Medulla oblongata (tissue), 1 donor: ENCODE results near the gene SDCBP2.

Experiments
- DNase-seq: peaks from one replicate; pipeline ENCODE4 v3.0.0-alpha.2; 2015; ENCODE audit errors: extremely low spot score

The SDCBP2 gene

GRCh38 chr20:1328680-1329330, at the start of gene SDCBP2:
Gene SDCBP2, minus strand, starts transcription at chr20:1329139. Its CDS starts 8,723 bp downstream, at chr20:1320416.
- DNase-seq: no peak

- no peak for DNase-seq
Observed at GRCh38 chr20:1378735-1379125, 49.8 kb upstream of the SDCBP2 start.

GRCh38 chr20:1377984-1378734, 49.2 kb upstream of the SDCBP2 start:
- no peak for DNase-seq

GRCh38 chr20:1377341-1377871, 48.5 kb upstream of the SDCBP2 start:
- no peak for DNase-seq

GRCh38 chr20:1376408-1377270, 47.7 kb upstream of the SDCBP2 start:
- peak; percentile 51 for DNase-seq

- DNase-seq: no peak
Observed at GRCh38 chr20:1376007-1376406, 47.1 kb upstream of the SDCBP2 start.

GRCh38 chr20:1375515-1375914, 46.6 kb upstream of the SDCBP2 start:
- DNase-seq: no peak

GRCh38 chr20:1374246-1374645, 45.3 kb upstream of the SDCBP2 start:
- no peak for DNase-seq

GRCh38 chr20:1373614-1374013, 44.7 kb upstream of the SDCBP2 start:
- DNase-seq: peak; percentile 96

GRCh38 chr20:1373036-1373435, 44.1 kb upstream of the SDCBP2 start:
- no peak for DNase-seq

- DNase-seq: no peak
Observed at GRCh38 chr20:1371830-1372539, 43.0 kb upstream of the SDCBP2 start.

GRCh38 chr20:1371202-1371782, 42.4 kb upstream of the SDCBP2 start:
- DNase-seq: no peak

- DNase-seq: no peak
Observed at GRCh38 chr20:1370548-1371110, 41.7 kb upstream of the SDCBP2 start.

GRCh38 chr20:1369970-1370369, 41.0 kb upstream of the SDCBP2 start:
- DNase-seq: peak; percentile 51

GRCh38 chr20:1368448-1369199, 39.7 kb upstream of the SDCBP2 start:
- no peak for DNase-seq

- DNase-seq: no peak
Observed at GRCh38 chr20:1367479-1367878, 38.5 kb upstream of the SDCBP2 start.

- DNase-seq: no peak
Observed at GRCh38 chr20:1364106-1364505, 35.2 kb upstream of the SDCBP2 start.

GRCh38 chr20:1363522-1363921, 34.6 kb upstream of the SDCBP2 start:
- no peak for DNase-seq

GRCh38 chr20:1362484-1362883, 33.5 kb upstream of the SDCBP2 start:
- DNase-seq: no peak
